Cardiac fibroblast (primary cell): ENCODE data around the gene TDRD7.

Source experiments
- DNase-seq, 2 donors: peaks; one replicate each; pipeline versions ENCODE4 v3.0.0 to v3.0.0-alpha.2; 2010; ENCODE audit warnings: low read depth in 2 of 2
- H3K4me3 ChIP-seq, 2 donors: replicated peaks in 1 of 2; 1 replicate in 1 of 2; 2 replicates in 1 of 2; pipeline ENCODE4 v1.5.1; 2011; ENCODE audit warnings: low read depth in 2 of 2, low read length in 2 of 2, mild to moderate bottlenecking in 2 of 2, moderate library complexity in 1 of 2
- CTCF ChIP-seq: IDR thresholded peaks from one replicate; pipeline ENCODE4 v1.5.1; 2011; ENCODE audit warnings: low read depth, mild to moderate bottlenecking, low read length, inconsistent platforms

Gene TDRD7

DNA sequence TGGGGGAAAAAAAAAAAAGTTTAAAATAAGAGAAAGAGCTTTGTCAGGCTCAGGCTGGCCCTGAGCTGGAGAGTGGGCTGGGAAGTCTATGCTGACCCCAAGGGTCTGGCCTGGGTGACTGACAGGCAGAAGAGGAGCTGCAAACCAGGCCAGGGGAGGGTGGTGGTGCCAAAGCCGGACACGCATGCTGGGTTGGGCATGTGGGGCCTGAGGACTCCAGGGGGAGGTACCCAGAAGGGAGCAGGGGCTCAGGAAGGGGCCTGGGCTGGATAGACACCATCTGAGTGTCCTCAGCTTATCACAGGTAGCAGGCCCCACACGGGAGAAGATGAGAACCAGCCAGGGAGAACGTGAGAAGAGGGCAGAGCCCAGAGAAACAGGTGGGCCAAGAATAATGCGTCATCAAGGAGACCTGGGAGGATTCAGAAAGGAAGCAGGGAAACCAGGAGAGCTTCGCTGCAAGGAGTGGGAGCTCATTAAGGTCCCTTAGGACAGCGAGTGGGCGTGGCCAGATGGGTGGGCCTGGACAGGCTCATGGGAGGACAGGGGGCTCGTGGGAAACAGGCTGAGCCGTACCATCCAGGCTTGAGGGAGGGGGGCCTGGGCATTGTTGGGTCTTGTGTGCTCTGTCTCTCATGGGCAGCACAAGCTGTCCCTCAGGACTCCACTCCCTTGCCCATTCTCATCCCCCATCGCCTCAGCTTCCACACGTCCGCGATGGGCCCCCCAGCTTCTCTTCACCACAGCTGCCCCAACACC lies 105.6 kb downstream of the TDRD7 start:
- no peak for TF ChIP-seq CTCF

GRCh38 chr9:97518166-97518908 lies 106.4 kb downstream of the TDRD7 start:
- DNase-seq, result no peak
- no peak overlapping the region for H3K4me3 ChIP-seq
- TF ChIP-seq CTCF, result no peak

More for the DNA sequence above, 105.6 kb downstream of the TDRD7 start:
- no peak for DNase-seq
- no peak overlapping the region for H3K4me3 ChIP-seq

GRCh38 chr9:97518909-97519307 lies 107.0 kb downstream of the TDRD7 start:
- TF ChIP-seq CTCF, result no peak
- no peak overlapping the region for H3K4me3 ChIP-seq
- DNase-seq, result peak in 1 of 2 donors; percentile 20

- DNase-seq, result no peak
- no peak overlapping the region for H3K4me3 ChIP-seq
- no peak for TF ChIP-seq CTCF
Observed at GRCh38 chr9:97519441-97519970, 107.6 kb downstream of the TDRD7 start.

DNA sequence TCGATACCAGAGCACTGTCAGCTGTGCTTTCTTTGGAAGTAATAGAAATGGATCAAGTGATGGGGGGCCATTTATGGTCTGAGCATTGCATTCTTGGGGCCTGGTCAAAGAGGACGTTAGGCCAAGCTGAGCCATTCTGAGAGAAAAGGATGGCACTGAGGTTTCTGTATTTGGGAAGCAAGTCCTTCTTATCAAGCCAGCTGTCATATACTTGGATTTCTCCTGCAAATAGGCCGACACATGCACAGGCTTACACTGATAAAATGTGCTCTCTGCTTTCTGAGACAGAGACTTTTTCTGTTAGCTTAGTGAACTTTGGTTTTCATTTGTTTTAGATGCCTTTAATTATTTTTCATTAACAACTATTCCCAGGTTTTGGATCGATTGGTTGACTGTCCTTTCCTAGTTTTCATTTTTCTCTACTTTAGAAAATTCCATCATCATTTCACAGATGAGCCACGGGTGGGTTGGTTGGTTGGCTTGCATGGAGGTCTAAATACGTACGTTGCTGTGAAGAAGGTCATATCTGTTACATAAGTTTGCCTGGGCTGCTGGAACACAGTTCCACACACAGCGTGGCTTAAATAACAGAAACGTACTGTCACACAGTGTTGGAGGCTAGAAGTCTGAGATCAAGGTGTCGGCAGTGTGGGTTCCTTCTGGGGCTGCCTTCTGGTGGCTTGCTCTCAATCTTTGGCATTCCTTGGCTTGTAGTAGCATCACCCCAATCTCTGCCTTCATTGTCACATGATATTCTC lies 109.9 kb downstream of the TDRD7 start:
- no peak for TF ChIP-seq CTCF
- no peak for DNase-seq
- no peak overlapping the region for H3K4me3 ChIP-seq

- TF ChIP-seq CTCF, result no peak
- no peak overlapping the region for H3K4me3 ChIP-seq
- no peak for DNase-seq
Observed at GRCh38 chr9:97524424-97524823, 112.5 kb downstream of the TDRD7 start.
